ENCODE data around the gene CARHSP1.

GRCh38 chr16:8849411-8850011 lies 19.3 kb downstream of the CARHSP1 start:
- TF ChIP-seq EZH2 (IDR thresholded peaks at IDR 0.05; ENCODE audit: borderline replicate concordance, low read depth, low read length) = no peak
- no peak for TF ChIP-seq GATAD2B (IDR thresholded peaks at IDR 0.05; ENCODE audit: borderline replicate concordance)
- TF ChIP-seq SPI1 (IDR thresholded peaks at IDR 0.05; ENCODE audit: borderline replicate concordance, low read depth, low read length) = no peak
- no peak for TF ChIP-seq GATA2 (CRISPR knock-in tag; IDR thresholded peaks at IDR 0.05)
- no peak for TF ChIP-seq ETS1 (conservative IDR thresholded peaks at IDR 0.05; ENCODE audit: control insufficient read depth, low read depth, low read length)
- TF ChIP-seq ZBTB49 (CRISPR knock-in tag; IDR thresholded peaks at IDR 0.05; ENCODE audit: borderline replicate concordance) = no peak
- TF ChIP-seq MXI1 (IDR thresholded peaks at IDR 0.05; ENCODE audit: low read depth, low read length) = no peak

Data from K562 (cell line).